Prostate gland (tissue), 2 donors: ENCODE data around the gene NHSL2.

Experiments
- POLR2A ChIP-seq: fragments of 450-650 bp; IDR thresholded peaks from one replicate; pipeline ENCODE4 v1.6.1; 2016; ENCODE audit warnings: antibody characterized with exemption, mild to moderate bottlenecking
- TF ChIP-seq, protein P1 (sequence below), 4 experiments: fragments of 200-600 bp in 2 of 4; fragments of 450-650 bp in 2 of 4; sonication (generic) in 2 of 4; IDR thresholded peaks; 1 replicate in 3 of 4; 2 replicates in 1 of 4; pipeline ENCODE4 v1.5.1; 2016 to 2019; ENCODE audit warnings: antibody characterized with exemption in 4 of 4, mild to moderate bottlenecking in 2 of 4, moderate library complexity in 2 of 4

DNA sequence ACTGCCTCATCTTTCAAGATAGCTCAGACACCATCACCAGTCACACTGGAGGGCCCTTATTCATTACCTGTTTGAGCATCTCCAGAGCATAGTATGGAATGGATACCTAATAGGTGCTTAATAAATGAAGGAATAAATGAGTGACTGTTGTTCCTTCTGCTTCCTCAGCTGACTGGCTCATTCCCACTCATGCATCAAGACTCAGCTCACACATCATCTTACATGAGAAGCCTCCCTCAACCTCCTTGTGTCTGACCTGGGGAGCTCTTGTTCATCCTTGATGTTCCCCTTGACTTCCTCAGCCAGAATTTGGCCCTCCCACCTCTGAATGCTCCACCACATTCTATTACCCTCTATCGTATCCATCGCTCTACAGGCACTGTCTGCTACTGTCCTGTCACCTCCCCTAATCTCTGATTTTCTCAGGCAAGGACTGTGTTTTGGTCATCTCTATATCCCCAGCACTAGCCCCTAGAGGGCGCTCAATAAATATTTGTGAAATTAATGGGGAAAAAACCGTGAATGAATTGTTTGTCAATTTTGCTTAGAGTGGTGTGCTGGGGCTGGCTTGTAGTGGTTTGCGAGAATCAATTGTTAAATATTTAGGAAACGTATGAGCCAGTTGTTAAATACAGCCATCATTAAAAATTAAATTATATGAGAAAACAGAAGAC lies 88.3 kb downstream of the NHSL2 start:
- TF ChIP-seq, protein P1, sequence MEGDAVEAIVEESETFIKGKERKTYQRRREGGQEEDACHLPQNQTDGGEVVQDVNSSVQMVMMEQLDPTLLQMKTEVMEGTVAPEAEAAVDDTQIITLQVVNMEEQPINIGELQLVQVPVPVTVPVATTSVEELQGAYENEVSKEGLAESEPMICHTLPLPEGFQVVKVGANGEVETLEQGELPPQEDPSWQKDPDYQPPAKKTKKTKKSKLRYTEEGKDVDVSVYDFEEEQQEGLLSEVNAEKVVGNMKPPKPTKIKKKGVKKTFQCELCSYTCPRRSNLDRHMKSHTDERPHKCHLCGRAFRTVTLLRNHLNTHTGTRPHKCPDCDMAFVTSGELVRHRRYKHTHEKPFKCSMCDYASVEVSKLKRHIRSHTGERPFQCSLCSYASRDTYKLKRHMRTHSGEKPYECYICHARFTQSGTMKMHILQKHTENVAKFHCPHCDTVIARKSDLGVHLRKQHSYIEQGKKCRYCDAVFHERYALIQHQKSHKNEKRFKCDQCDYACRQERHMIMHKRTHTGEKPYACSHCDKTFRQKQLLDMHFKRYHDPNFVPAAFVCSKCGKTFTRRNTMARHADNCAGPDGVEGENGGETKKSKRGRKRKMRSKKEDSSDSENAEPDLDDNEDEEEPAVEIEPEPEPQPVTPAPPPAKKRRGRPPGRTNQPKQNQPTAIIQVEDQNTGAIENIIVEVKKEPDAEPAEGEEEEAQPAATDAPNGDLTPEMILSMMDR (IDR thresholded peaks at IDR 0.05): peak; percentile 19 to 48 (median 32)
- TF ChIP-seq POLR2A: no peak
